DMS153 treated with DMSO at 0.1 percent for 48 hours (cell line): ENCODE data around the gene SRC.

ENCODE experiments used
- DNase-seq: peaks from one replicate; lab custom pipeline; 2025; ENCODE audit not compliant: unreplicated experiment; lab: John Stamatoyannopoulos, UW

SRC gene

GRCh38 chr20:37447688-37448087, 101.7 kb downstream of the SRC start:
- DNase-seq, result no peak

GRCh38 chr20:37449276-37449675, 103.3 kb downstream of the SRC start:
- no peak for DNase-seq

GRCh38 chr20:37450344-37450743, 104.4 kb downstream of the SRC start:
- DNase-seq, result no peak

- DNase-seq, result no peak
Observed at GRCh38 chr20:37451616-37452015, 105.7 kb downstream of the SRC start.

- DNase-seq, result no peak
Observed at GRCh38 chr20:37452236-37452635, 106.3 kb downstream of the SRC start.

- DNase-seq, result no peak
Observed at GRCh38 chr20:37453288-37453687, 107.3 kb downstream of the SRC start.

- no peak for DNase-seq
Observed at GRCh38 chr20:37453836-37454235, 107.9 kb downstream of the SRC start.

- no peak for DNase-seq
Observed at GRCh38 chr20:37454636-37455385, 108.9 kb downstream of the SRC start.
